A549 (cell line): ENCODE measurements around the gene BABAM2. TPM values are rescaled to one million over a fixed set of nuclear protein-coding genes. Genes with fewer than 3 reads are reported as not detected.

Source experiments
- ATAC-seq, 2 experiments: fragments of 200-7000 bp in 1 of 2; fragments of >200 bp in 1 of 2; cut with Nextera tagmentation in 1 of 2; cut with Tn5 transposase in 1 of 2; 3 replicates each; pipeline versions ENCODE4 v1.8.0 to v1.9.1; 2018 to 2020; ENCODE audit warnings: mild to moderate bottlenecking in 1 of 2, moderate library complexity in 1 of 2
- CTCF ChIA-PET: fragments of 300-600 bp; sonication (Branson Sonifier 250); formaldehyde crosslinking; extraction: SDS; loops from one replicate; lab custom pipeline; 2021; ENCODE audit warnings: antibody characterized with exemption, inconsistent platforms; lab: Yijun Ruan, JAX
- POLR2A ChIA-PET: fragments of 350-600 bp; formaldehyde crosslinking; extraction: SDS; loops from one replicate; lab custom pipeline; 2021; ENCODE audit warnings: antibody characterized with exemption, inconsistent platforms; lab: Yijun Ruan, JAX
- DNase-seq, 2 experiments: peaks; one replicate each; pipeline versions ENCODE4 v3.0.0 to v3.0.0-alpha.2; 2011 to 2016; ENCODE audit warnings: low read depth in 1 of 2, low spot score in 1 of 2
- FAIRE-seq: peaks from 2 replicates; lab custom pipeline; 2011; peaks lifted over from hg19 to GRCh38; lab: Jason Lieb, UNC
- H3K27ac ChIP-seq, 2 experiments: fragments of >200 bp; sonication (Bioruptor Twin); formaldehyde crosslinking; 3 replicates each; pipeline ENCODE4 v1.5.1; 2016 to 2017
- H3K4me1 ChIP-seq: fragments of >200 bp; sonication (Bioruptor Twin); formaldehyde crosslinking; 3 replicates; pipeline ENCODE4 v1.6.1; 2016
- H3K4me2 ChIP-seq: fragments of >200 bp; sonication (Bioruptor Twin); formaldehyde crosslinking; 3 replicates; pipeline ENCODE4 v1.6.1; 2016
- H3K4me3 ChIP-seq: fragments of >200 bp; sonication (Bioruptor Twin); formaldehyde crosslinking; 3 replicates; pipeline ENCODE4 v1.5.1; 2016
- H3K9me3 ChIP-seq: fragments of >200 bp; sonication (Bioruptor Twin); formaldehyde crosslinking; 3 replicates; pipeline ENCODE4 v1.6.1; 2016
- BHLHE40 ChIP-seq: IDR thresholded peaks from 2 replicates; pipeline ENCODE4 v1.6.1; 2012; ENCODE audit warnings: low read depth, low read length, inconsistent platforms
- CEBPB ChIP-seq, 2 experiments: fragments of >200 bp in 1 of 2; sonication (Bioruptor Twin) in 1 of 2; formaldehyde crosslinking in 1 of 2; IDR thresholded peaks; 2 replicates each; pipeline ENCODE4 v1.6.1; 2012 to 2016
- CHD2 ChIP-seq: fragments of 150-350 bp; IDR thresholded peaks from 2 replicates; pipeline ENCODE4 v1.6.1; 2014; ENCODE audit warnings: low read length; ENCODE audit not compliant: partially characterized antibody
- CHD4 ChIP-seq: fragments of 200-600 bp; sonication (generic); IDR thresholded peaks from 2 replicates; pipeline ENCODE4 v1.6.1; 2016; ENCODE audit warnings: antibody characterized with exemption, mild to moderate bottlenecking, borderline replicate concordance
- EP300 ChIP-seq, 2 experiments: fragments of >200 bp; sonication (Bioruptor Twin); formaldehyde crosslinking; IDR thresholded peaks; 2 replicates in 1 of 2; 3 replicates in 1 of 2; pipeline ENCODE4 v1.6.1; 2016 to 2017
- ESRRA ChIP-seq: fragments of 150-350 bp; IDR thresholded peaks from 2 replicates; pipeline ENCODE4 v1.6.1; 2014; ENCODE audit warnings: mild to moderate bottlenecking, low read length, borderline replicate concordance
- FOXS1 ChIP-seq: fragments of 250-450 bp; sonication (Bioruptor Pico); IDR thresholded peaks from 2 replicates; pipeline ENCODE4 v1.5.0; 2020; ENCODE audit warnings: mild to moderate bottlenecking, moderate library complexity
- HES2 ChIP-seq: fragments of >200 bp; sonication (Bioruptor Twin); formaldehyde crosslinking; IDR thresholded peaks from 2 replicates; pipeline ENCODE4 v1.6.1; 2016
- JUNB ChIP-seq: fragments of >200 bp; sonication (Bioruptor Twin); formaldehyde crosslinking; IDR thresholded peaks from 2 replicates; pipeline ENCODE4 v1.6.1; 2016
- POLR2AphosphoS2 ChIP-seq: conservative IDR thresholded peaks from 2 replicates; pipeline ENCODE4 v1.6.1; 2012; ENCODE audit warnings: low read length, improper control_type of control experiment, inconsistent platforms
- REST ChIP-seq: fragments of 200-600 bp; sonication (generic); IDR thresholded peaks from 2 replicates; pipeline ENCODE4 v1.6.1; 2016; ENCODE audit warnings: antibody characterized with exemption, mild to moderate bottlenecking, moderate library complexity
- SREBF2 ChIP-seq: fragments of 450-650 bp; IDR thresholded peaks from 2 replicates; pipeline ENCODE4 v1.6.1; 2014; ENCODE audit warnings: mild to moderate bottlenecking, moderate library complexity
- TP53 ChIP-seq: fragments of 250-450 bp; sonication (Bioruptor Pico); IDR thresholded peaks from 2 replicates; pipeline ENCODE4 v1.5.0; 2021; ENCODE audit warnings: mild to moderate bottlenecking, moderate library complexity
- ZFP36 ChIP-seq: fragments of 450-650 bp; IDR thresholded peaks from 2 replicates; pipeline ENCODE4 v1.6.1; 2014; ENCODE audit warnings: borderline replicate concordance; ENCODE audit not compliant: partially characterized antibody
- ZNF302 ChIP-seq: fragments of 250-450 bp; sonication (Bioruptor Pico); IDR thresholded peaks from 2 replicates; pipeline ENCODE4 v1.9.0; 2021; ENCODE audit warnings: inconsistent platforms, mild to moderate bottlenecking, moderate library complexity
- ZSCAN20 ChIP-seq: fragments of 250-450 bp; sonication (Bioruptor Pico); IDR thresholded peaks from 2 replicates; pipeline ENCODE4 v1.8.0; 2022; ENCODE audit warnings: mild to moderate bottlenecking, moderate library complexity
- WGBS: methylation state at CpG from one replicate; pipeline ENCODE4 v1.1.6; 2017; ENCODE audit errors: missing lambda C conversion rate; 5-methylcytosine and 5-hydroxymethylcytosine counted together
- polyA plus RNA-seq, 4 experiments: library from polyadenylated mRNA; depleted of rRNA in 3 of 4; stranded (reverse); fragments of >200 nt; fragmentation: RNase III in 1 of 4; extraction: RNeasy Plus Mini Kit Qiagen cat#74134 plus additional on column Dnase treatment in 1 of 4; gene quantifications; 2 replicates in 3 of 4; 3 replicates in 1 of 4; pipeline ENCODE4 v1.2.3, GENCODE V29; 2011 to 2017
- TF ChIP-seq, protein P1 (sequence below): fragments of >200 bp; sonication (Bioruptor Twin); formaldehyde crosslinking; IDR thresholded peaks from 3 replicates; pipeline ENCODE4 v1.6.1; 2016

BABAM2 gene
- polyA plus RNA-seq, 2 of the 4 experiments (the other 2 are of a cell fraction), result 53.7 to 78.4 TPM

- WGBS, result 88% methylated on average over 2 of the region's 2 CpGs
- H3K9me3 ChIP-seq, result no peaks in the 10 kb centered on the region
- H3K4me2 ChIP-seq, result no peak overlapping the region
- H3K27ac ChIP-seq, result peak overlapping the region in 1 of 2 experiments; percentile 59; a peak in 2 of 6 replicates
- peaks cover 42% of the 10 kb centered on the region for H3K4me1 ChIP-seq
- FAIRE-seq (no peak), ATAC-seq (no peak)
- CTCF ChIA-PET, result interaction anchor here (0.9 kb wide), 1 partner anchor 13 kb away, joined by 3 read pairs; no protein-coding TSS in a partner anchor
- no peak overlapping the region for H3K4me3 ChIP-seq
- POLR2A ChIA-PET, result interaction anchor here (0.6 kb wide), 1 partner anchor 434 kb away, joined by 5 read pairs; no protein-coding TSS in a partner anchor
- TF ChIP-seq ZSCAN20 (CRISPR knock-in tag), result no peak
- TF ChIP-seq CEBPB (IDR thresholded peaks at IDR 0.05), result no peak
- no peak for TF ChIP-seq SREBF2
- no peak for TF ChIP-seq TP53 (CRISPR knock-in tag)
- no peak for TF ChIP-seq FOXS1
- no peak for TF ChIP-seq ESRRA
- no peak for TF ChIP-seq HES2
- no peak for TF ChIP-seq POLR2AphosphoS2
- TF ChIP-seq, all 56 proteins: peak for 0
- DNase-seq, result no peak
These were observed 21.1 kb downstream of the BABAM2 start for GRCh38 chr2:27911458-27912210.

DNA sequence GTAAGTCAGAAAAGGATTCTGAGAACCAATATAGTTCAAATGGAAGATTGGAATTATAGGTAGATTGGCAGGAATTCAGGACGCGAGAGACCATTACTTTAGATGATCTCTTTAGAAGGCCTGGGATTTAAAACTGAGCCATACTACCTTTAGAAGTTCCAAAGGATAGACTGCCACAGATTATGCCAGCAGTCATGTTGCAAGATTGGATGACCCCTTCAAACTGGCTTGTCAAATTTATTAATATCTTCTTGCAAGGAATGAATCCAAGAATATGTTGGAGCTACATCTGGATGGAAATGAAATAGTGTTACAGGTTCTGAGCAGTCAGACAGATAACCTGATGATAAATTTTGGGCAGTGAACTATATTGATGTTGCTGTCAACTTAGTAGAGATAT lies 22.0 kb downstream of the BABAM2 start:
- H3K27ac ChIP-seq, result peak overlapping the region; percentile 6 to 27; a peak in 2 of 6 replicates
- no peak for FAIRE-seq
- 90% methylated on average over 2 of the region's 2 CpGs for WGBS
- no peak for ATAC-seq
- H3K4me3 ChIP-seq, result no peak overlapping the region
- TF ChIP-seq CHD2, result no peak
- no peak for TF ChIP-seq CHD4
- no peak for TF ChIP-seq BHLHE40
- no peak for TF ChIP-seq ZFP36
- ChIA-PET CTCF (interaction anchor here (0.6 kb wide), 1 partner anchor 514 kb away, joined by 4 read pairs; no protein-coding TSS in a partner anchor), POLR2A (interaction anchor here (1.1 kb wide), 1 partner anchor 23 kb away, joined by 3 read pairs; the partner anchor contains the start of genes BABAM2 and RBKS)
- H3K4me1 ChIP-seq, result peaks cover 41% of the 10 kb centered on the region
- H3K4me2 ChIP-seq, result no peak overlapping the region
- H3K9me3 ChIP-seq, result no peaks in the 10 kb centered on the region
- no peak for DNase-seq

DNA sequence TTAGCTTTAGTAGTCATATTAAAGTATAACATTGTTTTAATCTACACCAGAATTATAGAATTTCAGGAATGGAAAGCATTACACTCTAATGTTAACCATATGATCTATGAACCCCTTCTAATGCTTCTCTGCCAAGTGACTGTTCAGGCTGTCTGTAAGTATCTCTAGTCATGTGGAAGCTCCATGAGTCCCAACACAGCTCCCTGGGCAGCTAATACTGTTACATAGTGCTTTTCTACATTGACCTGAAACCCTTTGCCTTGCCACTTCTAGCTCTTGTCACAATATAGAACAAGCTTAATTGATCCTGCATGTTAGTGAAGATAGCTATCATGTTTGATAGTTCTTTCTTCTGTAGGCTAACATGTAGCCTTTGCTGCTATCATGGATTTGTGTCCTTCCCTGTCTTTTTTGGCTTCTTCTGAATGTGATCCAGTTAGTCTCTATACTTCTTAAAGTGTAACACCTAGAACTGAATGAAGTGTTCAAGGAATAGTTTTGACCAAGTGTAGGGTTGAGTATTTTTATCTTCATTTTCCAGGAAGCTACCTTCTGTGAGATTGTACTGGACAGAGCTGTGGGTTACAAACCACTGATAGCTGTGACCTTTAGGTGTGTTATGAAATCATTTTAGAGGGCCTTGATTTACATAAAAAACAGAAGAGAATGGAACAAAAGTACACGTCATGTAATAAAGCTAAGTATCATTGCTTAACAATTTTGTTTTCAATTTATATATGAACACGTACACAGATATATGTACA lies 23.7 kb downstream of the BABAM2 start:
- ChIA-PET CTCF (interaction anchor here (0.6 to 1.8 kb wide), 6 partner anchors 9 to 608 kb away, joined by 3 to 8 read pairs (median 4); partner anchors contain the start of gene RBKS), POLR2A (no interaction called here)
- Histone ChIP-seq H3K27ac (peak overlapping the region; percentile 0 to 41; a peak in 4 of 6 replicates), H3K4me3 (no peak overlapping the region), H3K9me3 (no peaks in the 10 kb centered on the region), H3K4me1 (peaks cover 42% of the 10 kb centered on the region), H3K4me2 (no peak overlapping the region)
- ATAC-seq (peak in 1 of 2 experiments; percentile 32; a peak in 2 of 6 replicates), FAIRE-seq (peak; percentile 46), DNase-seq (no peak)
- 92% methylated on average over 2 of the region's 2 CpGs for WGBS
- TF ChIP-seq, protein P1, sequence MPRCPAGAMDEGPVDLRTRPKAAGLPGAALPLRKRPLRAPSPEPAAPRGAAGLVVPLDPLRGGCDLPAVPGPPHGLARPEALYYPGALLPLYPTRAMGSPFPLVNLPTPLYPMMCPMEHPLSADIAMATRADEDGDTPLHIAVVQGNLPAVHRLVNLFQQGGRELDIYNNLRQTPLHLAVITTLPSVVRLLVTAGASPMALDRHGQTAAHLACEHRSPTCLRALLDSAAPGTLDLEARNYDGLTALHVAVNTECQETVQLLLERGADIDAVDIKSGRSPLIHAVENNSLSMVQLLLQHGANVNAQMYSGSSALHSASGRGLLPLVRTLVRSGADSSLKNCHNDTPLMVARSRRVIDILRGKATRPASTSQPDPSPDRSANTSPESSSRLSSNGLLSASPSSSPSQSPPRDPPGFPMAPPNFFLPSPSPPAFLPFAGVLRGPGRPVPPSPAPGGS, result no peak
- TF ChIP-seq JUNB (no peak), ZNF302 (CRISPR knock-in tag) (no peak), REST (no peak), EP300 (IDR thresholded peaks at IDR 0.05) (no peak)
